Measurements from ENCODE around the gene NFATC2.

GRCh38 chr20:51457533-51457932, 85.0 kb downstream of the NFATC2 start:
- TF ChIP-seq EZH2phosphoT487 (IDR thresholded peaks at IDR 0.05; ENCODE audit: borderline replicate concordance, low read depth) (no peak), REST (IDR thresholded peaks at IDR 0.05; ENCODE audit: low read depth, low read length) (no peak), ELF1 (IDR thresholded peaks at IDR 0.05) (no peak), GABPA (IDR thresholded peaks at IDR 0.05; ENCODE audit: low read depth) (no peak), RCOR1 (IDR thresholded peaks at IDR 0.05; ENCODE audit: low read length) (no peak), JUND (IDR thresholded peaks at IDR 0.05) (no peak), YY1 (IDR thresholded peaks at IDR 0.05; ENCODE audit: low read depth) (no peak), NFIC (IDR thresholded peaks at IDR 0.05; ENCODE audit: borderline replicate concordance) (no peak), RAD21 (IDR thresholded peaks at IDR 0.05; ENCODE audit: low read length) (no peak)
- TF ChIP-seq, protein P1, sequence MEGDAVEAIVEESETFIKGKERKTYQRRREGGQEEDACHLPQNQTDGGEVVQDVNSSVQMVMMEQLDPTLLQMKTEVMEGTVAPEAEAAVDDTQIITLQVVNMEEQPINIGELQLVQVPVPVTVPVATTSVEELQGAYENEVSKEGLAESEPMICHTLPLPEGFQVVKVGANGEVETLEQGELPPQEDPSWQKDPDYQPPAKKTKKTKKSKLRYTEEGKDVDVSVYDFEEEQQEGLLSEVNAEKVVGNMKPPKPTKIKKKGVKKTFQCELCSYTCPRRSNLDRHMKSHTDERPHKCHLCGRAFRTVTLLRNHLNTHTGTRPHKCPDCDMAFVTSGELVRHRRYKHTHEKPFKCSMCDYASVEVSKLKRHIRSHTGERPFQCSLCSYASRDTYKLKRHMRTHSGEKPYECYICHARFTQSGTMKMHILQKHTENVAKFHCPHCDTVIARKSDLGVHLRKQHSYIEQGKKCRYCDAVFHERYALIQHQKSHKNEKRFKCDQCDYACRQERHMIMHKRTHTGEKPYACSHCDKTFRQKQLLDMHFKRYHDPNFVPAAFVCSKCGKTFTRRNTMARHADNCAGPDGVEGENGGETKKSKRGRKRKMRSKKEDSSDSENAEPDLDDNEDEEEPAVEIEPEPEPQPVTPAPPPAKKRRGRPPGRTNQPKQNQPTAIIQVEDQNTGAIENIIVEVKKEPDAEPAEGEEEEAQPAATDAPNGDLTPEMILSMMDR (IDR thresholded peaks at IDR 0.05) = no peak
